ENCODE results near the gene TRPV6. TPM values are rescaled to one million over a fixed set of nuclear protein-coding genes. Genes with fewer than 3 reads are reported as not detected.

Gene TRPV6
- total RNA-seq, 3 donors from 2014 or later (not counting 1 experiment from before 2014, with no cell fraction given), result not detected

DNA sequence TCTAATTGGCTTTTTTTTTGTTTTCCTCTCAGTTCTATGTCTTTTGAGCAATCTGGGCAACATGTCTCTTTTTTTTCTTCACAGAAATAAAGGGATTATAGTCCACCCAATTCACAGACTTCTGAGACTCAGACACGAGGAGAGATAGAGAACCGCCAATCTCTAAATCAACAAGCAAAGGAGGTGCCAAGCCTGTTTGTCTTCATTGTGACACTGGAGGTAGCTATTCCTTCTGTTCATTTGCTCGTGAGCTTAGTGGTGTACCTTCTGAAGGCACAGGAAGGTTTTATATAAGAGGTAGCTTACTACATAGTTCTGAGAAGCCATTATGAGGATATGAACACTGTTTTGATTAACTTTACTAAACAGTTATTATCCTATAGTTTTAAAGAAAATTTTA is 24.6 kb downstream of the TRPV6 start:
- H3K27ac Mint-ChIP-seq, result no peak overlapping the region
- no peaks in the 10 kb centered on the region for H3K9me3 Mint-ChIP-seq

DNA sequence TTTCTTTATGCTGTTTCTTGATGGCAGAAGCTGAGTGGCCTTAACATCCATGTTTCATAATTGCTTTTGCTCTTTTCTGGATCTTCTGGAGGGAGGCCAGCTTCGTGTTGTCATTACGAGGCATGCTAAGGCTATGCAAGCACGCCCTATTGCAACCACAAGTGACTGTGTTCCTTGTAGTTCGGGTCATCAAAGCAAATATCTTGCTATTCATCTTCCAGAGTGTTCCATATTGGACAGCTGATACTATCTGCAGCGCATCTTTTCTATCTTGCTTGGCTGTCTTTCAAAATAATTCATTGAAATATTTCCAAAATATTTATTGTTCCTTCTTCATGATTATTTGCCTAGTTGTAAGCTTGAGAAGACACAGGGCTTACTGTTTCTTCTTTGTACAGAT is 25.7 kb downstream of the TRPV6 start:
- Histone ChIP-seq H3K9me3 (ENCODE audit: control insufficient read depth, insufficient read depth, low read length) (no peaks in the 10 kb centered on the region), H3K36me3 (ENCODE audit: control insufficient read depth, insufficient read depth, low read length) (no peaks in the 10 kb centered on the region), H3K4me1 (ENCODE audit: control insufficient read depth, insufficient read depth, low read length) (peaks cover 12% of the 10 kb centered on the region), H3K27me3 (ENCODE audit: control insufficient read depth, insufficient read depth, low read length) (no peaks in the 10 kb centered on the region), H3K27ac (ENCODE audit: low read length) (no peak overlapping the region), H3K4me3 (ENCODE audit: low read length) (no peak overlapping the region)
- TF ChIP-seq, protein P1, sequence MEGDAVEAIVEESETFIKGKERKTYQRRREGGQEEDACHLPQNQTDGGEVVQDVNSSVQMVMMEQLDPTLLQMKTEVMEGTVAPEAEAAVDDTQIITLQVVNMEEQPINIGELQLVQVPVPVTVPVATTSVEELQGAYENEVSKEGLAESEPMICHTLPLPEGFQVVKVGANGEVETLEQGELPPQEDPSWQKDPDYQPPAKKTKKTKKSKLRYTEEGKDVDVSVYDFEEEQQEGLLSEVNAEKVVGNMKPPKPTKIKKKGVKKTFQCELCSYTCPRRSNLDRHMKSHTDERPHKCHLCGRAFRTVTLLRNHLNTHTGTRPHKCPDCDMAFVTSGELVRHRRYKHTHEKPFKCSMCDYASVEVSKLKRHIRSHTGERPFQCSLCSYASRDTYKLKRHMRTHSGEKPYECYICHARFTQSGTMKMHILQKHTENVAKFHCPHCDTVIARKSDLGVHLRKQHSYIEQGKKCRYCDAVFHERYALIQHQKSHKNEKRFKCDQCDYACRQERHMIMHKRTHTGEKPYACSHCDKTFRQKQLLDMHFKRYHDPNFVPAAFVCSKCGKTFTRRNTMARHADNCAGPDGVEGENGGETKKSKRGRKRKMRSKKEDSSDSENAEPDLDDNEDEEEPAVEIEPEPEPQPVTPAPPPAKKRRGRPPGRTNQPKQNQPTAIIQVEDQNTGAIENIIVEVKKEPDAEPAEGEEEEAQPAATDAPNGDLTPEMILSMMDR (IDR thresholded peaks at IDR 0.05), result no peak
- ATAC-seq, result no peak
- H3K9me3 Mint-ChIP-seq, result no peaks in the 10 kb centered on the region
- DNase-seq, result no peak
- peaks cover 0 to 4% of the 10 kb centered on the region in 2 donors for H3K4me1 Mint-ChIP-seq
- intact Hi-C loops (cut with micrococcal nuclease), result no loop called here
- H3K36me3 Mint-ChIP-seq, result no peaks in the 10 kb centered on the region
- no peaks in the 10 kb centered on the region for H3K27me3 Mint-ChIP-seq (ENCODE audit: low read depth in 2 of 2)
- no peak overlapping the region for H3K27ac Mint-ChIP-seq
- 73% methylated on average over 5 of the region's 5 CpGs for WGBS (ENCODE audit: insufficient coverage)
- H3K4me3 Mint-ChIP-seq, result no peak overlapping the region

More for the DNA sequence above, 24.6 kb downstream of the TRPV6 start:
- 85% methylated on average over 3 of the region's 3 CpGs for WGBS (ENCODE audit: insufficient coverage)
- Histone ChIP-seq H3K9me3 (ENCODE audit: control insufficient read depth, insufficient read depth, low read length) (no peaks in the 10 kb centered on the region), H3K36me3 (ENCODE audit: control insufficient read depth, insufficient read depth, low read length) (no peaks in the 10 kb centered on the region), H3K4me3 (ENCODE audit: low read length) (no peak overlapping the region), H3K27me3 (ENCODE audit: control insufficient read depth, insufficient read depth, low read length) (no peaks in the 10 kb centered on the region), H3K27ac (ENCODE audit: low read length) (no peak overlapping the region), H3K4me1 (ENCODE audit: control insufficient read depth, insufficient read depth, low read length) (peaks cover 3% of the 10 kb centered on the region)
- TF ChIP-seq, protein P1 (IDR thresholded peaks at IDR 0.05), result no peak
- intact Hi-C loops (cut with micrococcal nuclease), result no loop called here
- Mint-ChIP-seq H3K4me3 (no peak overlapping the region), H3K4me1 (peaks cover 0 to 2% of the 10 kb centered on the region in 2 donors), H3K27me3 (ENCODE audit: low read depth in 2 of 2) (no peaks in the 10 kb centered on the region), H3K36me3 (no peaks in the 10 kb centered on the region)
- DNase-seq, result no peak
- no peak for ATAC-seq

DNA sequence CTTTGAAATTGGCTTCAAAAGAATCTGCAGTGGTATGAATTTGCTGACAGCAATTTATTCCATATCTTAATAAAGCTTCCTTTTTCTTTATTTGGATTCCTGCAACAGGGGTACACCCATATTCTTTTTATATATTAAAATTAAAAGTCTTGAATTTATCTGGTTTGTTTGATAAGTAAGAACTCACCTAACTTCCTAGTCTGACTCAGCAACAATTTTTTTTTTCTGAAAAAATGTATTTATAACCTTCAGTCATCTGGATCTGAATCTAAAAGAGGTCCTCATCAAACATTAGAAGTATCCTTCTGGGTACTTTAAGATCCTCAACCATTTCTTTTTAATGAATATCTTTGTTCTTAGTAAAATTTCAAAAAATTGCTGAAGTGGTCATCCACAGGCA is 26.1 kb downstream of the TRPV6 start:
- intact Hi-C loops (cut with micrococcal nuclease), result no loop called here
- no peaks in the 10 kb centered on the region for H3K36me3 Mint-ChIP-seq
- no peak overlapping the region for H3K27ac ChIP-seq (ENCODE audit: low read length)
- H3K4me1 Mint-ChIP-seq, result peaks cover under 1 to 6% of the 10 kb centered on the region in 2 donors
- DNase-seq (no peak), ATAC-seq (no peak)
- no peaks in the 10 kb centered on the region for H3K27me3 Mint-ChIP-seq (ENCODE audit: low read depth in 2 of 2)
- H3K4me3 ChIP-seq (ENCODE audit: low read length), result no peak overlapping the region
- H3K9me3 Mint-ChIP-seq, result no peaks in the 10 kb centered on the region
- H3K4me1 ChIP-seq (ENCODE audit: control insufficient read depth, insufficient read depth, low read length), result peaks cover 12% of the 10 kb centered on the region
- no peak overlapping the region for H3K4me3 Mint-ChIP-seq
- no peaks in the 10 kb centered on the region for H3K9me3 ChIP-seq (ENCODE audit: control insufficient read depth, insufficient read depth, low read length)
- no peak overlapping the region for H3K27ac Mint-ChIP-seq
- no peaks in the 10 kb centered on the region for H3K36me3 ChIP-seq (ENCODE audit: control insufficient read depth, insufficient read depth, low read length)
- TF ChIP-seq, protein P1 (IDR thresholded peaks at IDR 0.05), result no peak
- no peaks in the 10 kb centered on the region for H3K27me3 ChIP-seq (ENCODE audit: control insufficient read depth, insufficient read depth, low read length)

DNA sequence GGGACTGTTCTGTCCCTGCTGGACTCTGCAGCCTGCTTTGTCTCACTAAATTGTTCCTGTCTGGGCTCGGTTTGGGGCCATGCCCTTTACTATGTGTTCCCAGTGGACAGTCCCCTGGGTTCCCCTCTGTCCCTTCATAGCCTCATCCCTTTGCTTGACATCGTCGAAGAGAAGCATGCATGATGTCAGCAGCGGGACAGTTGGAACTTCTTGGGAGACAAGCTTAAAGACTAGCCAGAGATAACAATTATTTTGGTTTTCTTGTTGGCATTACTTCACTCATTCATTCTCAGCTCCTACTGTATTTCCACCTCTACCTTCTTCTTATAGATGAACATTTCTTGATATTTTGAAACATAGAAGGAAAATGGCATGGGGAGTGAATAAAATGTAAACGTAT is 27.9 kb downstream of the TRPV6 start:
- WGBS (ENCODE audit: insufficient coverage), result 88% methylated on average over 4 of the region's 5 CpGs
- H3K27me3 ChIP-seq (ENCODE audit: control insufficient read depth, insufficient read depth, low read length), result no peaks in the 10 kb centered on the region
- H3K4me1 Mint-ChIP-seq, result peaks cover 10 to 16% of the 10 kb centered on the region in 2 donors
- DNase-seq (no peak), ATAC-seq (no peak)
- intact Hi-C loops (cut with micrococcal nuclease), result no loop called here
- H3K36me3 Mint-ChIP-seq, result no peaks in the 10 kb centered on the region
- no peak overlapping the region for H3K4me3 ChIP-seq (ENCODE audit: low read length)
- TF ChIP-seq, protein P1 (IDR thresholded peaks at IDR 0.05), result no peak
- H3K36me3 ChIP-seq (ENCODE audit: control insufficient read depth, insufficient read depth, low read length), result no peaks in the 10 kb centered on the region
- H3K27me3 Mint-ChIP-seq (ENCODE audit: low read depth in 2 of 2), result no peaks in the 10 kb centered on the region
- no peak overlapping the region for H3K27ac ChIP-seq (ENCODE audit: low read length)
- H3K4me3 Mint-ChIP-seq, result peak overlapping the region; percentile 13
- no peaks in the 10 kb centered on the region for H3K9me3 Mint-ChIP-seq
- H3K9me3 ChIP-seq (ENCODE audit: control insufficient read depth, insufficient read depth, low read length), result no peaks in the 10 kb centered on the region
- H3K4me1 ChIP-seq (ENCODE audit: control insufficient read depth, insufficient read depth, low read length), result peaks cover 17% of the 10 kb centered on the region
- no peak overlapping the region for H3K27ac Mint-ChIP-seq

All from natural killer cell (primary cell).